GM19452 (cell line): ENCODE measurements around the gene SEMA3B.

ENCODE experiments used
- ATAC-seq: cut with Tn5 transposase; IDR thresholded peaks from one replicate; pipeline ENCODE4 v1.9.1; 2021; ENCODE audit not compliant: unreplicated experiment

Gene SEMA3B

GRCh38 chr3:50327129-50327528 is 58.2 kb downstream of the SEMA3B start:
- no peak for ATAC-seq
